ENCODE measurements around the gene CNOT6.

DNA sequence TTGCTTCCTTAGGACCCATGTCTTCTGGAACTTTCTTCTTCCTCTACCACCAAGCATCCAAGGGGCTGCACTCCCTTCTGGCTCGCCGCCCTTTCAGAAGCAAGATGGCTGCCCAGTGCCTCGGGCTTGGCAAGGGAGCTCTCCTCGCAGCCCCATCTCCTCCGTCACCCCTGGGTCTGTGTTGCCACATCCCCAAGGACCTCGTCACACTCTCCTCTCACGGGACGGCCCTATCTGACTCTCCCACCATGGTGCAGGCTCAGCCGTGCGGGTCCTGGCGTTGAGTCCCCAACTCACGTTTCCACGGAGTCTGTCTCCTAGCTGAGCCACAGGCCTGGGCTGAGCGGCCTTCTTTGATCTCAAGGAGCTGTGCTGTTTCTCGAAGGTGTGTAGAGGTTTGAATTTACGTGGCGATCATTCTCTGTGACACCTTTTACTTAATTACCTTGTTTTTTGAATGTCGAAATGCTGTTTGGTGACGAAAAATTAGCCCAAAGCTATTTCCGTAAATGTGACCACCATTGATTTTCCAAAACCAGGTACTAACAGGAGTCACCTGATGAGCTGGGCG is 112.1 kb downstream of the CNOT6 start:
- TF ChIP-seq, protein P1, sequence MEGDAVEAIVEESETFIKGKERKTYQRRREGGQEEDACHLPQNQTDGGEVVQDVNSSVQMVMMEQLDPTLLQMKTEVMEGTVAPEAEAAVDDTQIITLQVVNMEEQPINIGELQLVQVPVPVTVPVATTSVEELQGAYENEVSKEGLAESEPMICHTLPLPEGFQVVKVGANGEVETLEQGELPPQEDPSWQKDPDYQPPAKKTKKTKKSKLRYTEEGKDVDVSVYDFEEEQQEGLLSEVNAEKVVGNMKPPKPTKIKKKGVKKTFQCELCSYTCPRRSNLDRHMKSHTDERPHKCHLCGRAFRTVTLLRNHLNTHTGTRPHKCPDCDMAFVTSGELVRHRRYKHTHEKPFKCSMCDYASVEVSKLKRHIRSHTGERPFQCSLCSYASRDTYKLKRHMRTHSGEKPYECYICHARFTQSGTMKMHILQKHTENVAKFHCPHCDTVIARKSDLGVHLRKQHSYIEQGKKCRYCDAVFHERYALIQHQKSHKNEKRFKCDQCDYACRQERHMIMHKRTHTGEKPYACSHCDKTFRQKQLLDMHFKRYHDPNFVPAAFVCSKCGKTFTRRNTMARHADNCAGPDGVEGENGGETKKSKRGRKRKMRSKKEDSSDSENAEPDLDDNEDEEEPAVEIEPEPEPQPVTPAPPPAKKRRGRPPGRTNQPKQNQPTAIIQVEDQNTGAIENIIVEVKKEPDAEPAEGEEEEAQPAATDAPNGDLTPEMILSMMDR (IDR thresholded peaks at IDR 0.05; ENCODE audit: insufficient read depth, low read depth, low read length): no peak
- no peak for TF ChIP-seq EZH2 (IDR thresholded peaks at IDR 0.05; ENCODE audit: insufficient read depth, low read length)
